ENCODE measurements around the gene KCNH4. TPM values are rescaled to one million over a fixed set of nuclear protein-coding genes. Genes with fewer than 3 reads are reported as not detected.

Gene KCNH4
- polyA plus RNA-seq, 1 donor (not counting 4 experiments of a cell fraction or from before 2014, with no cell fraction given): not detected

- Histone ChIP-seq H3K9me1 (ENCODE audit: control insufficient read depth, extremely low read depth, insufficient read depth, low read length) (no peaks in the 10 kb centered on the region), H3K27ac (ENCODE audit: control insufficient read depth, insufficient read depth, low read length) (no peak overlapping the region)
Measured at GRCh38 chr17:42119301-42119700, 61.6 kb downstream of the KCNH4 start.

GRCh38 chr17:42118545-42118944, 62.4 kb downstream of the KCNH4 start:
- Histone ChIP-seq H3K9ac (ENCODE audit: control insufficient read depth, extremely low read depth, insufficient read depth, low read length) (no peak overlapping the region), H3K27ac (ENCODE audit: control insufficient read depth, insufficient read depth, low read length) (no peak overlapping the region), H3K27me3 (ENCODE audit: control insufficient read depth, extremely low read depth, insufficient read depth, low read length) (no peaks in the 10 kb centered on the region), H4K20me1 (ENCODE audit: control insufficient read depth, extremely low read depth, insufficient read depth, low read length) (no peaks in the 10 kb centered on the region), H3K9me3 (ENCODE audit: control insufficient read depth, low read depth, low read length) (no peaks in the 10 kb centered on the region), H3K36me3 (ENCODE audit: control insufficient read depth in 2 of 2, extremely low read depth in 1 of 2, insufficient read depth in 2 of 2, low read length in 2 of 2) (peaks cover 18 to 26% of the 10 kb centered on the region in 2 experiments), H2AFZ (ENCODE audit: control insufficient read depth, low read length) (no peak overlapping the region), H3K9me1 (ENCODE audit: control insufficient read depth, extremely low read depth, insufficient read depth, low read length) (no peaks in the 10 kb centered on the region), H3K4me2 (ENCODE audit: control insufficient read depth, extremely low read depth, insufficient read depth, low read depth, low read length) (no peak overlapping the region), H3K4me1 (ENCODE audit: control insufficient read depth, extremely low read depth, insufficient read depth, low read length) (peaks cover 28% of the 10 kb centered on the region), H3K4me3 (ENCODE audit: control insufficient read depth in 2 of 3, extremely low read depth in 1 of 3, insufficient read depth in 2 of 3, low read depth in 1 of 3, low read length in 3 of 3) (no peak overlapping the region), H3K79me2 (ENCODE audit: control insufficient read depth, insufficient read depth, low read length) (peaks cover 3% of the 10 kb centered on the region)
- dilution Hi-C loops (cut with MboI; ENCODE audit: extremely low pct_ligation_motif_present, low sequenced_read_pairs): no loop called here
- TF ChIP-seq CTCF (optimal IDR thresholded peaks at IDR 0.05 in 1 of 3, IDR thresholded peaks at IDR 0.05 in 1 of 3, conservative IDR thresholded peaks at IDR 0.05 in 1 of 3; ENCODE audit: extremely low read depth in 1 of 3, insufficient read depth in 2 of 3, low read length in 3 of 3) (peak; percentile 29 to 72 (median 59)), EZH2 (IDR thresholded peaks at IDR 0.05; ENCODE audit: low read length) (no peak)
- FAIRE-seq (no peak), DNase-seq (ENCODE audit: low read depth, low spot score) (no peak)

More at GRCh38 chr17:42119301-42119700, 61.6 kb downstream of the KCNH4 start:
- Histone ChIP-seq H3K4me2 (ENCODE audit: control insufficient read depth, extremely low read depth, insufficient read depth, low read depth, low read length) (no peak overlapping the region), H3K9me3 (ENCODE audit: control insufficient read depth, low read depth, low read length) (no peaks in the 10 kb centered on the region), H3K36me3 (ENCODE audit: control insufficient read depth in 2 of 2, extremely low read depth in 1 of 2, insufficient read depth in 2 of 2, low read length in 2 of 2) (peaks cover 16 to 26% of the 10 kb centered on the region in 2 experiments), H3K4me3 (ENCODE audit: control insufficient read depth in 2 of 3, extremely low read depth in 1 of 3, insufficient read depth in 2 of 3, low read depth in 1 of 3, low read length in 3 of 3) (no peak overlapping the region), H3K4me1 (ENCODE audit: control insufficient read depth, extremely low read depth, insufficient read depth, low read length) (peaks cover 27% of the 10 kb centered on the region), H3K27me3 (ENCODE audit: control insufficient read depth, extremely low read depth, insufficient read depth, low read length) (no peaks in the 10 kb centered on the region), H2AFZ (ENCODE audit: control insufficient read depth, low read length) (no peak overlapping the region), H3K9ac (ENCODE audit: control insufficient read depth, extremely low read depth, insufficient read depth, low read length) (no peak overlapping the region), H4K20me1 (ENCODE audit: control insufficient read depth, extremely low read depth, insufficient read depth, low read length) (no peaks in the 10 kb centered on the region), H3K79me2 (ENCODE audit: control insufficient read depth, insufficient read depth, low read length) (peaks cover 3% of the 10 kb centered on the region)
- no peak for FAIRE-seq
- TF ChIP-seq EZH2 (IDR thresholded peaks at IDR 0.05; ENCODE audit: low read length) (no peak), CTCF (optimal IDR thresholded peaks at IDR 0.05 in 1 of 3, IDR thresholded peaks at IDR 0.05 in 1 of 3, conservative IDR thresholded peaks at IDR 0.05 in 1 of 3; ENCODE audit: extremely low read depth in 1 of 3, insufficient read depth in 2 of 3, low read length in 3 of 3) (no peak)
- no peak for DNase-seq (ENCODE audit: low read depth, low spot score)
- dilution Hi-C loops (cut with MboI; ENCODE audit: extremely low pct_ligation_motif_present, low sequenced_read_pairs): no loop called here
